NCI-H69 (cell line): ENCODE data around the gene APAF1.

Source experiments
- DNase-seq: peaks from one replicate; lab custom pipeline; 2025; lab: John Stamatoyannopoulos, UW

APAF1 gene

GRCh38 chr12:98725476-98726247, 80.6 kb downstream of the APAF1 start:
- DNase-seq: peak; percentile 74

GRCh38 chr12:98727196-98727595, 82.1 kb downstream of the APAF1 start:
- DNase-seq: no peak

- peak; percentile 9 for DNase-seq
These were observed 85.3 kb downstream of the APAF1 start for GRCh38 chr12:98730412-98730811.

- DNase-seq: no peak
These were observed 88.7 kb downstream of the APAF1 start for GRCh38 chr12:98733667-98734350.

- DNase-seq: no peak
These were observed 90.7 kb downstream of the APAF1 start for GRCh38 chr12:98735821-98736220.

GRCh38 chr12:98736352-98737321, 91.5 kb downstream of the APAF1 start:
- peak; percentile 88 for DNase-seq

- no peak for DNase-seq
These were observed 92.2 kb downstream of the APAF1 start for GRCh38 chr12:98737322-98737712.

- no peak for DNase-seq
These were observed 92.9 kb downstream of the APAF1 start for GRCh38 chr12:98738002-98738401.

- DNase-seq: no peak
These were observed 93.4 kb downstream of the APAF1 start for GRCh38 chr12:98738539-98738938.

GRCh38 chr12:98740751-98741150, 95.7 kb downstream of the APAF1 start:
- DNase-seq: no peak

GRCh38 chr12:98741196-98741555, 96.1 kb downstream of the APAF1 start:
- no peak for DNase-seq

GRCh38 chr12:98741556-98742265, 96.6 kb downstream of the APAF1 start:
- peak; percentile 41 for DNase-seq

GRCh38 chr12:98743362-98743953, 98.4 kb downstream of the APAF1 start:
- DNase-seq: peak; percentile 52

GRCh38 chr12:98744680-98745079, 99.6 kb downstream of the APAF1 start:
- DNase-seq: no peak

- peak; percentile 52 for DNase-seq
These were observed 100.7 kb downstream of the APAF1 start for GRCh38 chr12:98745578-98746391.

- DNase-seq: no peak
These were observed 103.4 kb downstream of the APAF1 start for GRCh38 chr12:98748463-98748862.

GRCh38 chr12:98750511-98750910, 105.4 kb downstream of the APAF1 start:
- DNase-seq: no peak

- DNase-seq: no peak
These were observed 106.6 kb downstream of the APAF1 start for GRCh38 chr12:98751580-98752115.

GRCh38 chr12:98752726-98753125, 107.6 kb downstream of the APAF1 start:
- no peak for DNase-seq

GRCh38 chr12:98754095-98754494, 109.0 kb downstream of the APAF1 start:
- DNase-seq: peak; percentile 62
